ENCODE measurements around the gene KRT72. TPM values are rescaled to one million over a fixed set of nuclear protein-coding genes. Genes with fewer than 3 reads are reported as not detected.

KRT72 gene
- total and polyA plus RNA-seq, 2 experiments from 2014 or later: not detected

GRCh38 chr12:52647601-52648000, 46.3 kb upstream of the KRT72 start:
- H3K4me2 ChIP-seq: no peak overlapping the region
- Mint-ChIP-seq H3K27me3 (ENCODE audit: insufficient read depth, low read depth, poor library complexity) (peaks cover 8% of the 10 kb centered on the region), H3K4me3 (no peak overlapping the region), H3K36me3 (ENCODE audit: low read depth) (no peaks in the 10 kb centered on the region), H3K4me1 (no peaks in the 10 kb centered on the region), H3K27ac (no peak overlapping the region), H3K9me3 (peaks cover 10% of the 10 kb centered on the region; the same call in 2 of the 3 replicates)
- H3K9me2 ChIP-seq (ENCODE audit: insufficient read depth): 0 out of 2 replicates have a peak, but pooled peaks cover 4% of the 10 kb centered on the region
- H3K4me3 ChIP-seq: no peak overlapping the region
- H2AFZ ChIP-seq: no peak overlapping the region
- TF ChIP-seq CREB1 (CRISPR knock-in tag; IDR thresholded peaks at IDR 0.05; ENCODE audit: low read depth) (no peak), EZH2phosphoT487 (IDR thresholded peaks at IDR 0.05; ENCODE audit: unreplicated experiment) (no peak), STAT1 (IDR thresholded peaks at IDR 0.05; ENCODE audit: unreplicated experiment) (no peak), ZNF114 (CRISPR knock-in tag; IDR thresholded peaks at IDR 0.05) (no peak), POLR2AphosphoS5 (IDR thresholded peaks at IDR 0.05; ENCODE audit: low read depth) (no peak), ZNF331 (CRISPR knock-in tag; IDR thresholded peaks at IDR 0.05; ENCODE audit: low read depth) (no peak), JUNB (IDR thresholded peaks at IDR 0.05; ENCODE audit: unreplicated experiment) (no peak), NANOG (IDR thresholded peaks at IDR 0.05; ENCODE audit: borderline replicate concordance) (no peak), EZH2 (IDR thresholded peaks at IDR 0.05; ENCODE audit: low read depth, unreplicated experiment) (no peak), CTCF (conservative IDR thresholded peaks at IDR 0.05; ENCODE audit: low read depth in 2 of 2) (no peak)
- TF ChIP-seq, protein P1, sequence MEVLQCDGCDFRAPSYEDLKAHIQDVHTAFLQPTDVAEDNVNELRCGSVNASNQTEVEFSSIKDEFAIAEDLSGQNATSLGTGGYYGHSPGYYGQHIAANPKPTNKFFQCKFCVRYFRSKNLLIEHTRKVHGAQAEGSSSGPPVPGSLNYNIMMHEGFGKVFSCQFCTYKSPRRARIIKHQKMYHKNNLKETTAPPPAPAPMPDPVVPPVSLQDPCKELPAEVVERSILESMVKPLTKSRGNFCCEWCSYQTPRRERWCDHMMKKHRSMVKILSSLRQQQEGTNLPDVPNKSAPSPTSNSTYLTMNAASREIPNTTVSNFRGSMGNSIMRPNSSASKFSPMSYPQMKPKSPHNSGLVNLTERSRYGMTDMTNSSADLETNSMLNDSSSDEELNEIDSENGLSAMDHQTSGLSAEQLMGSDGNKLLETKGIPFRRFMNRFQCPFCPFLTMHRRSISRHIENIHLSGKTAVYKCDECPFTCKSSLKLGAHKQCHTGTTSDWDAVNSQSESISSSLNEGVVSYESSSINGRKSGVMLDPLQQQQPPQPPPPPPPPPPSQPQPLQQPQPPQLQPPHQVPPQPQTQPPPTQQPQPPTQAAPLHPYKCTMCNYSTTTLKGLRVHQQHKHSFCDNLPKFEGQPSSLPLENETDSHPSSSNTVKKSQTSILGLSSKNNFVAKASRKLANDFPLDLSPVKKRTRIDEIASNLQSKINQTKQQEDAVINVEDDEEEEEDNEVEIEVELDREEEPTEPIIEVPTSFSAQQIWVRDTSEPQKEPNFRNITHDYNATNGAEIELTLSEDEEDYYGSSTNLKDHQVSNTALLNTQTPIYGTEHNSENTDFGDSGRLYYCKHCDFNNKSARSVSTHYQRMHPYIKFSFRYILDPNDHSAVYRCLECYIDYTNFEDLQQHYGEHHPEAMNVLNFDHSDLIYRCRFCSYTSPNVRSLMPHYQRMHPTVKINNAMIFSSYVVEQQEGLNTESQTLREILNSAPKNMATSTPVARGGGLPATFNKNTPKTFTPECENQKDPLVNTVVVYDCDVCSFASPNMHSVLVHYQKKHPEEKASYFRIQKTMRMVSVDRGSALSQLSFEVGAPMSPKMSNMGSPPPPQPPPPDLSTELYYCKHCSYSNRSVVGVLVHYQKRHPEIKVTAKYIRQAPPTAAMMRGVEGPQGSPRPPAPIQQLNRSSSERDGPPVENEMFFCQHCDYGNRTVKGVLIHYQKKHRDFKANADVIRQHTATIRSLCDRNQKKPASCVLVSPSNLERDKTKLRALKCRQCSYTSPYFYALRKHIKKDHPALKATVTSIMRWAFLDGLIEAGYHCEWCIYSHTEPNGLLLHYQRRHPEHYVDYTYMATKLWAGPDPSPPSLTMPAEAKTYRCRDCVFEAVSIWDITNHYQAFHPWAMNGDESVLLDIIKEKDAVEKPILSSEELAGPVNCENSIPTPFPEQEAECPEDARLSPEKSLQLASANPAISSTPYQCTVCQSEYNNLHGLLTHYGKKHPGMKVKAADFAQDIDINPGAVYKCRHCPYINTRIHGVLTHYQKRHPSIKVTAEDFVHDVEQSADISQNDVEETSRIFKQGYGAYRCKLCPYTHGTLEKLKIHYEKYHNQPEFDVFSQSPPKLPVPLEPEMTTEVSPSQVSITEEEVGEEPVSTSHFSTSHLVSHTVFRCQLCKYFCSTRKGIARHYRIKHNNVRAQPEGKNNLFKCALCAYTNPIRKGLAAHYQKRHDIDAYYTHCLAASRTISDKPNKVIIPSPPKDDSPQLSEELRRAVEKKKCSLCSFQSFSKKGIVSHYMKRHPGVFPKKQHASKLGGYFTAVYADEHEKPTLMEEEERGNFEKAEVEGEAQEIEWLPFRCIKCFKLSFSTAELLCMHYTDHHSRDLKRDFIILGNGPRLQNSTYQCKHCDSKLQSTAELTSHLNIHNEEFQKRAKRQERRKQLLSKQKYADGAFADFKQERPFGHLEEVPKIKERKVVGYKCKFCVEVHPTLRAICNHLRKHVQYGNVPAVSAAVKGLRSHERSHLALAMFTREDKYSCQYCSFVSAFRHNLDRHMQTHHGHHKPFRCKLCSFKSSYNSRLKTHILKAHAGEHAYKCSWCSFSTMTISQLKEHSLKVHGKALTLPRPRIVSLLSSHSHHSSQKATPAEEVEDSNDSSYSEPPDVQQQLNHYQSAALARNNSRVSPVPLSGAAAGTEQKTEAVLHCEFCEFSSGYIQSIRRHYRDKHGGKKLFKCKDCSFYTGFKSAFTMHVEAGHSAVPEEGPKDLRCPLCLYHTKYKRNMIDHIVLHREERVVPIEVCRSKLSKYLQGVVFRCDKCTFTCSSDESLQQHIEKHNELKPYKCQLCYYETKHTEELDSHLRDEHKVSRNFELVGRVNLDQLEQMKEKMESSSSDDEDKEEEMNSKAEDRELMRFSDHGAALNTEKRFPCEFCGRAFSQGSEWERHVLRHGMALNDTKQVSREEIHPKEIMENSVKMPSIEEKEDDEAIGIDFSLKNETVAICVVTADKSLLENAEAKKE (CRISPR knock-in tag; IDR thresholded peaks at IDR 0.05): no peak
- TF ChIP-seq, protein P2, sequence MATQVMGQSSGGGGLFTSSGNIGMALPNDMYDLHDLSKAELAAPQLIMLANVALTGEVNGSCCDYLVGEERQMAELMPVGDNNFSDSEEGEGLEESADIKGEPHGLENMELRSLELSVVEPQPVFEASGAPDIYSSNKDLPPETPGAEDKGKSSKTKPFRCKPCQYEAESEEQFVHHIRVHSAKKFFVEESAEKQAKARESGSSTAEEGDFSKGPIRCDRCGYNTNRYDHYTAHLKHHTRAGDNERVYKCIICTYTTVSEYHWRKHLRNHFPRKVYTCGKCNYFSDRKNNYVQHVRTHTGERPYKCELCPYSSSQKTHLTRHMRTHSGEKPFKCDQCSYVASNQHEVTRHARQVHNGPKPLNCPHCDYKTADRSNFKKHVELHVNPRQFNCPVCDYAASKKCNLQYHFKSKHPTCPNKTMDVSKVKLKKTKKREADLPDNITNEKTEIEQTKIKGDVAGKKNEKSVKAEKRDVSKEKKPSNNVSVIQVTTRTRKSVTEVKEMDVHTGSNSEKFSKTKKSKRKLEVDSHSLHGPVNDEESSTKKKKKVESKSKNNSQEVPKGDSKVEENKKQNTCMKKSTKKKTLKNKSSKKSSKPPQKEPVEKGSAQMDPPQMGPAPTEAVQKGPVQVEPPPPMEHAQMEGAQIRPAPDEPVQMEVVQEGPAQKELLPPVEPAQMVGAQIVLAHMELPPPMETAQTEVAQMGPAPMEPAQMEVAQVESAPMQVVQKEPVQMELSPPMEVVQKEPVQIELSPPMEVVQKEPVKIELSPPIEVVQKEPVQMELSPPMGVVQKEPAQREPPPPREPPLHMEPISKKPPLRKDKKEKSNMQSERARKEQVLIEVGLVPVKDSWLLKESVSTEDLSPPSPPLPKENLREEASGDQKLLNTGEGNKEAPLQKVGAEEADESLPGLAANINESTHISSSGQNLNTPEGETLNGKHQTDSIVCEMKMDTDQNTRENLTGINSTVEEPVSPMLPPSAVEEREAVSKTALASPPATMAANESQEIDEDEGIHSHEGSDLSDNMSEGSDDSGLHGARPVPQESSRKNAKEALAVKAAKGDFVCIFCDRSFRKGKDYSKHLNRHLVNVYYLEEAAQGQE (IDR thresholded peaks at IDR 0.05; ENCODE audit: unreplicated experiment): no peak
- TF ChIP-seq, protein P3, sequence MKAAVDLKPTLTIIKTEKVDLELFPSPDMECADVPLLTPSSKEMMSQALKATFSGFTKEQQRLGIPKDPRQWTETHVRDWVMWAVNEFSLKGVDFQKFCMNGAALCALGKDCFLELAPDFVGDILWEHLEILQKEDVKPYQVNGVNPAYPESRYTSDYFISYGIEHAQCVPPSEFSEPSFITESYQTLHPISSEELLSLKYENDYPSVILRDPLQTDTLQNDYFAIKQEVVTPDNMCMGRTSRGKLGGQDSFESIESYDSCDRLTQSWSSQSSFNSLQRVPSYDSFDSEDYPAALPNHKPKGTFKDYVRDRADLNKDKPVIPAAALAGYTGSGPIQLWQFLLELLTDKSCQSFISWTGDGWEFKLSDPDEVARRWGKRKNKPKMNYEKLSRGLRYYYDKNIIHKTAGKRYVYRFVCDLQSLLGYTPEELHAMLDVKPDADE (IDR thresholded peaks at IDR 0.05): no peak
- H3F3A ChIP-seq (replicated peaks; ENCODE audit: low read depth): no peaks in the 10 kb centered on the region
- ATAC-seq: no peak
- H4K20me1 ChIP-seq (replicated peaks; ENCODE audit: insufficient read depth): no peaks in the 10 kb centered on the region
- DNase-seq (ENCODE audit: low spot score): no peak
- no peak overlapping the region for H3K27ac ChIP-seq (ENCODE audit: low read depth)
- H3K27me3 ChIP-seq (ENCODE audit: insufficient read depth): no peaks in the 10 kb centered on the region
- no peaks in the 10 kb centered on the region for H3K36me3 ChIP-seq (ENCODE audit: insufficient read depth)
- H3K79me2 ChIP-seq (replicated peaks; ENCODE audit: insufficient read depth): no peaks in the 10 kb centered on the region
- H3K4me1 ChIP-seq (ENCODE audit: insufficient read depth): no peaks in the 10 kb centered on the region

Data from GM23338 (cell line).